Mucosa of rectum (tissue), 2 donors: ENCODE data around the gene KCNIP3.
"Not testable (repeated sequence)": the region's sequence is repeated elsewhere in the genome, so short reads cannot be mapped to it uniquely, and the experiment has no call there.

ENCODE experiments used
- H3K27ac ChIP-seq, 2 donors: one replicate each; pipeline ENCODE4 v1.7.0; 2013; ENCODE audit warnings: inconsistent platforms in 2 of 2, low read depth in 2 of 2, low read length in 2 of 2
- H3K27me3 ChIP-seq, 2 donors: one replicate each; pipeline ENCODE4 v1.7.0; 2013; ENCODE audit warnings: low read length in 2 of 2; ENCODE audit not compliant: control insufficient read depth in 2 of 2, insufficient read depth in 2 of 2
- H3K36me3 ChIP-seq, 2 donors: one replicate each; pipeline ENCODE4 v1.7.0; 2013; ENCODE audit warnings: low read length in 2 of 2; ENCODE audit not compliant: control insufficient read depth in 2 of 2, insufficient read depth in 2 of 2
- H3K4me1 ChIP-seq, 2 donors: one replicate each; pipeline ENCODE4 v1.7.0; 2013; ENCODE audit warnings: low read length in 2 of 2, mild to moderate bottlenecking in 1 of 2; ENCODE audit not compliant: control insufficient read depth in 2 of 2, insufficient read depth in 2 of 2
- H3K4me3 ChIP-seq, 2 donors: one replicate each; pipeline ENCODE4 v1.7.0; 2013; ENCODE audit warnings: low read length in 2 of 2
- H3K9ac ChIP-seq, 2 donors: one replicate each; pipeline ENCODE4 v1.7.0; 2013; ENCODE audit warnings: low read length in 2 of 2, low read depth in 1 of 2, mild to moderate bottlenecking in 1 of 2
- H3K9me3 ChIP-seq, 2 donors: one replicate each; pipeline ENCODE4 v1.7.0; 2013; ENCODE audit warnings: low read length in 2 of 2; ENCODE audit not compliant: control insufficient read depth in 2 of 2
- donor health status: healthy.
- donor health status: Normal muscosa, but diverticular disease.

Gene KCNIP3

DNA sequence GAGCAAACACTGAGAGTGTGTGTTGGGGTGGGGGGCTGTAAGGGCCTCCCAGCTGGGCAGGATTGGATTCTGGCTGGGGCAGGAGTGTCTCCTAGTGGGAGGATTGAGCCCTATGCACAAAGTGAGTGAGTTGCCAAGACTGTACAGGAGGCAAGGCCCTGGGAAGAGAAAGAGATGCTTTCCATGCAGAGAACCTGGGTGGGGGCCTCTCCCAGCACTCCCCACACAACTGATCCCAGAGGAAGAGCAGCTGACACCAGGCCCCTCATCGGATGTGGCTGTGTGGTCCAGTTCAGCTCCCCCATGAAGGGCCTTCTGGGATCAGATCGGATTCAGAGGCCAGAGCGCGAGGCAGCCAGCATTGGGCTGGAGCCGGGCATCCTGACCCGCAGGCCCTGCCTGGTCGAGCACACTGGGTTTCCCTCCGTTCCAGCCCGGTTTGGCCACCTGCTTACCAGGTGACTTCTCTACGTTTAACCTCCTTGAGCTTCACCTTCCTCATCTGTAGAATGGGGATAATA is 56.0 kb downstream of the KCNIP3 start:
- H3K36me3 ChIP-seq: no peaks in the 10 kb centered on the region
- H3K27ac ChIP-seq: no peak overlapping the region
- H3K4me1 ChIP-seq: no peaks in the 10 kb centered on the region
- no peak overlapping the region for H3K4me3 ChIP-seq
- H3K27me3 ChIP-seq: peaks cover 0 to 3% of the 10 kb centered on the region in 2 donors
- no peak overlapping the region for H3K9ac ChIP-seq
- H3K9me3 ChIP-seq: no peaks in the 10 kb centered on the region

DNA sequence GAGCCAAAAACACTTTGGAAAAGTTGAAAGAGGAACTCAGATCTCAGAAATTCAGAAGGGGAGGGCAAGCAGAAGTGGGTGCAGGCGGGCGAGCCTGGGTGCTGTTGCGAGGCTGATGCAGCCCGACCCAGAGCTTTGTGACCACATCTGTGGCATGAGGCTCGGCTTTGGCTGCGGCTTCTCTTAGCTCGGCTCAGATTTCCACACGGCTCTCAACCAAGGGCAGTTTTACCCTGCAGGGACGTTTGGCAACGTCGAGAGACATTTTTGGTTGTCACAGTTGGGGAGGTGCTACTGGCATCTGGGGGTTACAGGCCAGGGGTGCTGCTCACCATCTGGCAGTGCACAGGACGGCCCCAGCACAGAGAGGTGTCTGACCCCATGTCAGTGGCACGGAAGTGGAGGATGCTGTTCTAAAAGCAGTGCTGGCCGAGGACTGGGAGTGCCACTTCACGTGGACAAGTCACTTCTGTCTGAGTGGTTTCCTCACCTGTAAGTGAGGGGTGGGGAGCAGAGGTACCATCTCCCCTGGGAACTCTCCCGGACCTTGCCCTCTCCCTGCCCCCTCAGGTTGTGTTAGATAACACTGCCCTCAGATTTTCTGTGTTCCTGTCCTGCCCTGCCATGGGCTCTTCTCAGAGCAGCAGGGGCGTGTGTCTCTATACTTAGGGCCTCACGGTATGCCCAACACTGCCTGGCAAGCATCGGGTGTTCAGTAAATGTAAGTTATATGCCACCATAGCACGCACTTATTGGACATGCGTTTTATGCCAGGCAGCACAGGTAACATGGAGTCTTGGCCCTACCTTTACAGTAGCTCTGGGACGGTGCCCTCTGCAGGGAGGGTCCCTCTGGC is 56.7 kb downstream of the KCNIP3 start:
- H3K27ac ChIP-seq: no peak overlapping the region
- H3K27me3 ChIP-seq: peaks cover 0 to 3% of the 10 kb centered on the region in 2 donors
- H3K4me3 ChIP-seq: no peak overlapping the region

DNA sequence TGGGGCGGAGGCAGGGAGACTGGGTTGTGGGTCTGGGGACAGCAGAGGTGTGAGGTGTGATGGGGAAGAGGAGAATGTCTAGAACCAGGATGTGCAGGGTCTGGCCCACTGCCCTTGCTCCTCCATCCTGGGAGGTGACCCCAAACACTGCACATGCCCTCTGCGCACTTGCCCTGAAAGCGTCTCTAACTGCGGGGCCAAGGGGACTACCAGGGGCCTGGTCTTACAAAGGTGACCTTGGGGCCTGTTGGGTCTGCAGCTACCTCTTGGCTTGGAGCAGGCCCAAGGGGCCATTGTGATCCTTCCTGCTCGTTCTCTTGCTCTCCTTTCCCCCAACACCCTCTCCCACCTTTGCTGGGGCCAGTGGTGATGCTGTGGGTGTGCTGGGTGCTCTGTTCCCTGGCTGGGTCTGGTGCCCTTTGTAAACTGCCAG is 57.3 kb downstream of the KCNIP3 start:
- Histone ChIP-seq H3K36me3 (no peaks in the 10 kb centered on the region), H3K27ac (no peak overlapping the region), H3K9ac (no peak overlapping the region), H3K9me3 (no peaks in the 10 kb centered on the region), H3K4me3 (no peak overlapping the region), H3K4me1 (no peaks in the 10 kb centered on the region), H3K27me3 (no peaks in the 10 kb centered on the region)

More for the DNA sequence above, 56.7 kb downstream of the KCNIP3 start:
- Histone ChIP-seq H3K4me1 (no peaks in the 10 kb centered on the region), H3K9me3 (no peaks in the 10 kb centered on the region), H3K36me3 (no peaks in the 10 kb centered on the region), H3K9ac (no peak overlapping the region)

DNA sequence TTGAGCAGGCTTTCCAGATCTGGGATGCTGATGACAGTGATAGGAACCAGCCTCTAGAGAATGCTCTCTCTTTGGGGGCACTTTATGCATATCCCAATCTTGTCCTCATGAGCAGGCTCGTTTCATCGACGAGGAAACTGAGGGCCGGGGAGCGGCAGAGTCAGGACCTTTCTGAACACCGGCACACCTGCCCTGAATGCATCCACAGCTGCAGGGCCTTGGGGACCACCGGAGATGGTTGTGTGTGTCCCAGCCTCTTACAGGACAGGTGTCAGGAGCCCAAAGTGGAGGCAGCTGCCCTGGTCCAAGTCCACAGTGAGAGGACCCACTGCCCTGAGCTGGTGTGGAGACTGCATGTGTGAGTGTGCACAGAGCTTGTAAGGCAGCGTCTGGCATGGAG is 57.8 kb downstream of the KCNIP3 start:
- no peak overlapping the region for H3K4me3 ChIP-seq
- H3K9ac ChIP-seq: no peak overlapping the region
- H3K9me3 ChIP-seq: no peaks in the 10 kb centered on the region
- no peaks in the 10 kb centered on the region for H3K4me1 ChIP-seq
- no peak overlapping the region for H3K27ac ChIP-seq
- H3K36me3 ChIP-seq: no peaks in the 10 kb centered on the region
- H3K27me3 ChIP-seq: no peaks in the 10 kb centered on the region

DNA sequence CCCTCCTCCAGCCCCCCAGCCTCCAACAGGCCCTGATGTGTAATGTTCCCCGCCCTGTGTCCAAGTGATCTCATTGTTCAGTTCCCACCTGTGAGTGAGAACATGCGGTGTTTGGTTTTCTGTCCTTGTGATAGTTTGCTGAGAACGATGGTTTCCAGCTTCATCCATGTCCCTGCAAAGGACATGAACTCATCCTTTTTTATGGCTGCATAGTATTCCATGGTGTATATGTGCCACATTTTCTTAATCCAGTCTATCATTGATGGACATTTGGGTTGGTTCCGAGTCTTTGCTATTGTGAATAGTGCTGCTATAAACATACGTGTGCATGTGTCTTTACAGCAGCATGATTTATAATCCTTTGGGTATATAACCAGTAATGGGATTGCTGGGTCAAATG is 58.3 kb downstream of the KCNIP3 start:
- H3K9me3 ChIP-seq, H3K4me1 ChIP-seq, H3K9ac ChIP-seq, H3K27ac ChIP-seq, H3K27me3 ChIP-seq, H3K36me3 ChIP-seq, H3K4me3 ChIP-seq: not testable (repeated sequence)

DNA sequence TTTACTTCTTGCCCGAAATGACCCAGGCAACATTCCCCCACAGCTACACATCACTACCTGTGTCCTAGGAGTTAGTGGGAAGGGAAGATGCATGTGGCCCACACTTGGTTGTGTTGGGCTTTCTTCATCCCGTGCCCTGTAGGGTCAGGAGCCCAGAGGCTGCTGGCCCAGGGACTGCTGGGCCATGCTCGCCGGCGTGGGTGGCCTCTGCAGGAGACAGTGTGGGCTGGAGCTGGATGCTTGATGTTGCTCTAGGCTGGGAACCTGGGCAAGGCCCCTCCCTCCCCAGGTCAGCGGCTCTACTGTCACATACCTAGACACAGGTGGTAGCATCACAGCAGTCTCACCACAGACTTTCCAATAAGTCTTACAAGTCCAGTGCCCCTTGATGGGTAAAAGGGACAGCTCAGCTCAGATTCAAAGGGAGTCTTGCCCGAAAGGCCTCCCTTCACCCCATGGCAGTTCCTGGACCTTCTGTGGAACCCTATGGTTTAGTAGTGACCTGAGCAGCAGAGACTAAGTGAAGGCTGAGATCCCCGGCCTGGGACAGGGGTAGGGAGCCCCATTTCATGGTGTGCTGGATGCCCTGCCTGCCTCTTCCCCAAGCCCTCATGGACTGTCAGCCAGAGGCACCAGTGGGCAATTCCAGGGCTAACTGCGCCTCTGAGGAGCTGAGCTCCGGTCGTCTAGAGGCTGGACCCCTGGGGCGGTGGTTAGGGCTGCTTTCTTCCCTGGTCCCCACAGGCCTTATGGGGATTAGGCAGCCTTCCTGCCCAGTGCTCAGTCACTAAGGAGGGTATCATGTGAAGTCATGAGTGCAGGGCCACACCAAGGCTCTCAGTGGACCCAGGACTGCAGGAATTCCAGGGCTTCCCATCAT is 59.9 kb downstream of the KCNIP3 start:
- Histone ChIP-seq H3K4me1 (no peaks in the 10 kb centered on the region), H3K36me3 (no peaks in the 10 kb centered on the region), H3K27me3 (no peaks in the 10 kb centered on the region), H3K9ac (no peak overlapping the region), H3K4me3 (no peak overlapping the region), H3K27ac (no peak overlapping the region), H3K9me3 (no peaks in the 10 kb centered on the region)

DNA sequence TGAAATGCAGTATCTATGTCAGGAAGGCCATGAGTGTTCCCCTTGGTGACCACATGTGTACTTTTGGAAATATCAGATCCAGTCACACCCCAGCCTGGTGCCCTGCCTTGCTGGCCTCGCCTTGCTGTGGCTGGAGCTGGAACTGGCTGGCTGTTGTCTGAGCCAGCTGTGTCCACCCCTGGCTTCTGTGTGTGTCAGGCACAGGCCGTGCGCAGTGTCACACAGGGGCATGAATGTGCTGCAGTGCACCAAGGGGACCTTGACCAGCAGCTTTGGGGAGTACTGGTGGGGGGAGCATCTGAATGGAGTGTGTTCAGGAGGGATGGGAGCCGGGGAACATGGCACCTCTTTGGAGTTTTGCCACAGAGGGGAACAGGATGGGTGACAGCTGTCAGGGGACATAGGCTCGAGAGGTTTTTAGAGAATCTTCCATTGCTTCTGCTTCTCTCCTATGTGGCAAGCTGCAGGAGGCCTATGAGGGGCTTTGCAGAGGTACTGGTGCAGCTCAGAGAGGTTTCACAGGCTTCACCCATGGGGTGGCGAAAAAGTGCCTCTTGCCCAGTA is 60.7 kb downstream of the KCNIP3 start:
- no peaks in the 10 kb centered on the region for H3K27me3 ChIP-seq
- H3K4me3 ChIP-seq: no peak overlapping the region
- no peak overlapping the region for H3K9ac ChIP-seq
- no peaks in the 10 kb centered on the region for H3K9me3 ChIP-seq
- no peak overlapping the region for H3K27ac ChIP-seq
- no peaks in the 10 kb centered on the region for H3K4me1 ChIP-seq
- H3K36me3 ChIP-seq: no peaks in the 10 kb centered on the region

DNA sequence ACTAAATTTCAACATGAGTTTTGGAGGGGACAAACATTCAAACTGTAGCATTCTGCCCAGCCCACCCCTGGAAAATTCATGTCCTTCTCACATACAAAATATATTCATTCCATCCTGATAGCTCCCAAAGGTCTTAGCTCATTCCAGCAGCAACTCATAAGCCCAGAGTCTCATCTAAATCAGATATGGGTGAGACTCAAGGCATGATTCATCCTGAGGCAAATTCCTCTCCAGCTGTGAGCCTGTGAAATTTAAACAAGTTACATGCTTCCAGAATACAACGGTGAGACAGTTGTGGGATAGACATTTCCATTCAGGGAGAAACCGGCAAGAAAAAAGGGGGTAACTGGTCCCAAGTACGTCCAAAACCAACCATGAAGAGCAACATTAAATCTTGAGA is 61.9 kb downstream of the KCNIP3 start:
- no peak overlapping the region for H3K4me3 ChIP-seq
- H3K4me1 ChIP-seq: no peaks in the 10 kb centered on the region
- H3K27ac ChIP-seq: no peak overlapping the region
- H3K27me3 ChIP-seq: no peaks in the 10 kb centered on the region
- no peaks in the 10 kb centered on the region for H3K9me3 ChIP-seq
- H3K36me3 ChIP-seq: no peaks in the 10 kb centered on the region
- H3K9ac ChIP-seq: no peak overlapping the region

DNA sequence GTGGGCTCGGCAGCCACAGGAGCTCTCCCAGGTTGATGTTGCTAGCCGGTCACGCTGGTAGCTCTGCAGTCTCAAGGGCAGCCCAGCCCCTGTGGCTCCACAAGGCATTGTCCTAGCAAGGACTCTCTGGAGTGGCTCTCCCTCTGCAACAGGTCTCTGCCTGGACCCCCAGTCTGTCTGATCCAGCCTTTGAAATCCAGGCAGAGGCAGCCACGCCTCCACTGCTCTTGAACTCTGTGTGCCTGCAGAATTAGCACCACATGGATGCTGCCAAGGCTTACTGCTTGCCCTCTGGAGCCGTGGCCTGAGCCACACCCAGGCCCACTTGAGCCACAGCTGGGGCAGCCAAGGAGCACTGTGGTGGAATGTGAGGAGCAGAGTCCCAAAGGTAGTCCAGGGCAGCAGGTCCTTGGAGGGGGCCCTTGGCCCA is 62.4 kb downstream of the KCNIP3 start:
- Histone ChIP-seq H3K4me3 (no peak overlapping the region), H3K27ac (no peak overlapping the region), H3K36me3 (no peaks in the 10 kb centered on the region), H3K9me3 (no peaks in the 10 kb centered on the region), H3K4me1 (no peaks in the 10 kb centered on the region), H3K9ac (no peak overlapping the region), H3K27me3 (no peaks in the 10 kb centered on the region)
